NB4 (cell line): ENCODE measurements around the gene TNFRSF1B.
A peak's percentile ranks its signal among the peaks of the same experiment; 100 is the strongest.

Experiments used
- DNase-seq: peaks from one replicate; pipeline ENCODE4 v3.0.0; 2010; ENCODE audit warnings: low read depth
- H3K4me3 ChIP-seq: one replicate; pipeline ENCODE4 v1.5.1; 2011; ENCODE audit warnings: mild to moderate bottlenecking, low read depth, low read length, moderate library complexity
- CTCF ChIP-seq: IDR thresholded peaks from one replicate; pipeline ENCODE4 v1.5.1; 2012; ENCODE audit warnings: low read depth, low read length
- MAX ChIP-seq: IDR thresholded peaks from 2 replicates; pipeline ENCODE4 v1.6.1; 2011; ENCODE audit warnings: low read depth, low read length
- MYC ChIP-seq: IDR thresholded peaks from 2 replicates; pipeline ENCODE4 v1.6.1; 2011; ENCODE audit warnings: low read depth, low read length
- POLR2A ChIP-seq: IDR thresholded peaks from 2 replicates; pipeline ENCODE4 v1.6.1; 2011; ENCODE audit warnings: mild to moderate bottlenecking; ENCODE audit not compliant: insufficient read length; ENCODE audit errors: extremely low read depth

The TNFRSF1B gene

GRCh38 chr1:12172042-12172851 is 5.5 kb downstream of the TNFRSF1B start:
- no peak for TF ChIP-seq MAX
- TF ChIP-seq MYC, result no peak
- no peak for TF ChIP-seq POLR2A
- no peak for TF ChIP-seq CTCF
- DNase-seq, result no peak

GRCh38 chr1:12173041-12173509 is 6.3 kb downstream of the TNFRSF1B start:
- TF ChIP-seq MYC, result no peak
- no peak for TF ChIP-seq CTCF
- TF ChIP-seq MAX, result no peak
- TF ChIP-seq POLR2A, result no peak
- no peak for DNase-seq
- H3K4me3 ChIP-seq, result no peak overlapping the region

More at GRCh38 chr1:12172042-12172851, 5.5 kb downstream of the TNFRSF1B start:
- H3K4me3 ChIP-seq, result no peak overlapping the region

- no peak for TF ChIP-seq POLR2A
- no peak for TF ChIP-seq MAX
- TF ChIP-seq MYC, result no peak
- TF ChIP-seq CTCF, result no peak
- DNase-seq, result peak; percentile 72
Observed at GRCh38 chr1:12173631-12174121, 6.9 kb downstream of the TNFRSF1B start.

GRCh38 chr1:12174924-12175810 is 8.4 kb downstream of the TNFRSF1B start:
- no peak overlapping the region for H3K4me3 ChIP-seq
- no peak for DNase-seq
- TF ChIP-seq MAX (no peak), POLR2A (no peak), MYC (no peak), CTCF (no peak)

More at GRCh38 chr1:12173631-12174121, 6.9 kb downstream of the TNFRSF1B start:
- H3K4me3 ChIP-seq, result no peak overlapping the region

GRCh38 chr1:12176298-12177118 is 9.7 kb downstream of the TNFRSF1B start:
- no peak for DNase-seq
- TF ChIP-seq MAX (no peak), CTCF (no peak), POLR2A (no peak), MYC (no peak)

More at GRCh38 chr1:12176298-12177118, 9.7 kb downstream of the TNFRSF1B start:
- H3K4me3 ChIP-seq, result no peak overlapping the region
